HepG2 (cell line): ENCODE data around the gene CDNF.

ENCODE experiments used
- ARNT ChIP-seq: fragments of 450-650 bp; IDR thresholded peaks from 2 replicates; pipeline ENCODE4 v1.6.1; 2017
- EZH2 ChIP-seq: conservative IDR thresholded peaks from 2 replicates; pipeline ENCODE4 v1.6.1; 2012; ENCODE audit warnings: mild to moderate bottlenecking, low read depth, low read length, moderate library complexity
- GATA4 ChIP-seq: sonication (generic); IDR thresholded peaks from 2 replicates; pipeline ENCODE4 v1.6.1; 2016; ENCODE audit warnings: antibody characterized with exemption, low read depth, borderline replicate concordance
- GTF2F1 ChIP-seq: fragments of 150-350 bp; IDR thresholded peaks from 2 replicates; pipeline ENCODE4 v1.6.1; 2014; ENCODE audit warnings: low read length
- HNRNPLL ChIP-seq: fragments of 200-400 bp; formaldehyde crosslinking; IDR thresholded peaks from 2 replicates; pipeline ENCODE4 v1.6.1; 2017; ENCODE audit warnings: mild to moderate bottlenecking, low read depth, low read length; ENCODE audit not compliant: poor library complexity, severe bottlenecking
- MED1 ChIP-seq: sonication (generic); formaldehyde crosslinking; IDR thresholded peaks from 2 replicates; pipeline ENCODE4 v1.4.0; 2020; ENCODE audit warnings: missing genetic modification reagents
- NFRKB ChIP-seq: fragments of 450-650 bp; IDR thresholded peaks from 2 replicates; pipeline ENCODE4 v1.6.1; 2017
- REL ChIP-seq: sonication (generic); formaldehyde crosslinking; conservative IDR thresholded peaks from 2 replicates; pipeline ENCODE4 v1.8.0; 2022; ENCODE audit warnings: mild to moderate bottlenecking, missing genetic modification reagents, moderate library complexity
- ZNF230 ChIP-seq: sonication (generic); formaldehyde crosslinking; IDR thresholded peaks from 2 replicates; pipeline ENCODE4 v1.4.0; 2020; ENCODE audit warnings: mild to moderate bottlenecking, missing genetic modification reagents
- ZNF441 ChIP-seq: sonication (generic); formaldehyde crosslinking; IDR thresholded peaks from 2 replicates; pipeline ENCODE4 v1.7.0; 2021; ENCODE audit warnings: missing genetic modification reagents, borderline replicate concordance
- TF ChIP-seq, protein P1 (sequence below): sonication (generic); formaldehyde crosslinking; IDR thresholded peaks from 2 replicates; pipeline ENCODE4 v1.5.0; 2020; ENCODE audit warnings: mild to moderate bottlenecking, missing genetic modification reagents, moderate library complexity
- TF ChIP-seq, protein P2 (sequence below): sonication (generic); formaldehyde crosslinking; IDR thresholded peaks from 2 replicates; pipeline ENCODE4 v1.4.0; 2020; ENCODE audit warnings: mild to moderate bottlenecking, missing genetic modification reagents, borderline replicate concordance
- TF ChIP-seq, protein P3 (sequence below): IDR thresholded peaks from 2 replicates; pipeline ENCODE4 v1.6.1; 2016; ENCODE audit warnings: missing compliant biosample characterization, missing genetic modification reagents, borderline replicate concordance

DNA sequence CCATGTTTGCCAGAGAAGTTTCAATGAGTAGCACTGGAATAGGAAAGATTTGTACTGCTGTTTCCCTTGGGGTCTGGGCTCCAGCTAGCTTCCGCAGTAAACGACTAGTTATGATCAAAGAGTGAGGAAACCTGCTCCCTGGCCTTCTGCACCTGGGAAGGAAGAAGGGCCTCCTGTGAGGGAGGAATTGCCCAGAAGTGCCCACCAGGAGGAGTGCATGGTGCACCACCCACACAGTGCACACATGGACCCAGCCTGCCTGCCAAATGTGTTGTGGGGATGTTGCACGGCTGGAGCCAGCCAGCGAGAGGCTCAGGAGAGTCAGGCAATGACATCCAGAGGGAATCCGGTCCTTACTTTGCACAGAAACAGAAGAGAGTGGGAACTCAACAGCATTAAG is 36.1 kb downstream of the CDNF start:
- TF ChIP-seq ZNF441 (CRISPR knock-in tag) (no peak), ARNT (no peak), GTF2F1 (no peak), MED1 (CRISPR knock-in tag) (no peak), NFRKB (no peak), HNRNPLL (no peak), REL (CRISPR knock-in tag) (no peak), ZNF230 (CRISPR knock-in tag) (no peak), GATA4 (no peak), EZH2 (no peak)
- TF ChIP-seq, protein P1, sequence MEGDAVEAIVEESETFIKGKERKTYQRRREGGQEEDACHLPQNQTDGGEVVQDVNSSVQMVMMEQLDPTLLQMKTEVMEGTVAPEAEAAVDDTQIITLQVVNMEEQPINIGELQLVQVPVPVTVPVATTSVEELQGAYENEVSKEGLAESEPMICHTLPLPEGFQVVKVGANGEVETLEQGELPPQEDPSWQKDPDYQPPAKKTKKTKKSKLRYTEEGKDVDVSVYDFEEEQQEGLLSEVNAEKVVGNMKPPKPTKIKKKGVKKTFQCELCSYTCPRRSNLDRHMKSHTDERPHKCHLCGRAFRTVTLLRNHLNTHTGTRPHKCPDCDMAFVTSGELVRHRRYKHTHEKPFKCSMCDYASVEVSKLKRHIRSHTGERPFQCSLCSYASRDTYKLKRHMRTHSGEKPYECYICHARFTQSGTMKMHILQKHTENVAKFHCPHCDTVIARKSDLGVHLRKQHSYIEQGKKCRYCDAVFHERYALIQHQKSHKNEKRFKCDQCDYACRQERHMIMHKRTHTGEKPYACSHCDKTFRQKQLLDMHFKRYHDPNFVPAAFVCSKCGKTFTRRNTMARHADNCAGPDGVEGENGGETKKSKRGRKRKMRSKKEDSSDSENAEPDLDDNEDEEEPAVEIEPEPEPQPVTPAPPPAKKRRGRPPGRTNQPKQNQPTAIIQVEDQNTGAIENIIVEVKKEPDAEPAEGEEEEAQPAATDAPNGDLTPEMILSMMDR: peak; percentile 52
- TF ChIP-seq, protein P2, sequence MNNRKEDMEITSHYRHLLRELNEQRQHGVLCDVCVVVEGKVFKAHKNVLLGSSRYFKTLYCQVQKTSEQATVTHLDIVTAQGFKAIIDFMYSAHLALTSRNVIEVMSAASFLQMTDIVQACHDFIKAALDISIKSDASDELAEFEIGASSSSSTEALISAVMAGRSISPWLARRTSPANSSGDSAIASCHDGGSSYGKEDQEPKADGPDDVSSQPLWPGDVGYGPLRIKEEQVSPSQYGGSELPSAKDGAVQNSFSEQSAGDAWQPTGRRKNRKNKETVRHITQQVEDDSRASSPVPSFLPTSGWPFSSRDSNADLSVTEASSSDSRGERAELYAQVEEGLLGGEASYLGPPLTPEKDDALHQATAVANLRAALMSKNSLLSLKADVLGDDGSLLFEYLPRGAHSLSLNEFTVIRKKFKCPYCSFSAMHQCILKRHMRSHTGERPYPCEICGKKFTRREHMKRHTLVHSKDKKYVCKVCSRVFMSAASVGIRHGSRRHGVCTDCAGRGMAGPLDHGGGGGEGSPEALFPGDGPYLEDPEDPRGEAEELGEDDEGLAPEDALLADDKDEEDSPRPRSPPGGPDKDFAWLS: no peak
- TF ChIP-seq, protein P3, sequence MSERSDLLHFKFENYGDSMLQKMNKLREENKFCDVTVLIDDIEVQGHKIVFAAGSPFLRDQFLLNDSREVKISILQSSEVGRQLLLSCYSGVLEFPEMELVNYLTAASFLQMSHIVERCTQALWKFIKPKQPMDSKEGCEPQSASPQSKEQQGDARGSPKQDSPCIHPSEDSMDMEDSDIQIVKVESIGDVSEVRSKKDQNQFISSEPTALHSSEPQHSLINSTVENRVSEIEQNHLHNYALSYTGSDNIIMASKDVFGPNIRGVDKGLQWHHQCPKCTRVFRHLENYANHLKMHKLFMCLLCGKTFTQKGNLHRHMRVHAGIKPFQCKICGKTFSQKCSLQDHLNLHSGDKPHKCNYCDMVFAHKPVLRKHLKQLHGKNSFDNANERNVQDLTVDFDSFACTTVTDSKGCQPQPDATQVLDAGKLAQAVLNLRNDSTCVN (CRISPR knock-in tag): no peak
